Ovary (tissue), 9 donors: ENCODE data around the gene CSNK2A1. TPM values are rescaled to one million over a fixed set of nuclear protein-coding genes. Genes with fewer than 3 reads are reported as not detected.

Source experiments
- DNase-seq, 5 donors: peaks; one replicate each; pipeline ENCODE4 v3.0.0-alpha.2; 2019 to 2020
- H3K27ac ChIP-seq, 2 donors: fragments of 200-600 bp; one replicate each; pipeline versions ENCODE4 v1.5.1 to v1.8.0; 2019 to 2022
- H3K27me3 ChIP-seq: fragments of 200-600 bp; one replicate; pipeline ENCODE4 v1.8.0; 2022
- H3K36me3 ChIP-seq: fragments of 200-600 bp; sonication (generic); one replicate; pipeline ENCODE4 v1.5.1; 2019
- H3K4me1 ChIP-seq: one replicate; pipeline ENCODE4 v1.8.1; 2013; ENCODE audit warnings: mild to moderate bottlenecking, moderate library complexity; ENCODE audit not compliant: insufficient read depth
- H3K4me3 ChIP-seq: fragments of 200-600 bp; sonication (generic); one replicate; pipeline ENCODE4 v1.5.1; 2017
- H3K9me3 ChIP-seq, 2 donors: fragments of 200-600 bp in 1 of 2; sonication (generic) in 1 of 2; one replicate each; pipeline versions ENCODE4 v1.5.1 to v1.8.1; 2013 to 2019; ENCODE audit warnings: mild to moderate bottlenecking in 1 of 2, moderate library complexity in 1 of 2
- CTCF ChIP-seq, 3 donors: fragments of 450-650 bp in 2 of 3; fragments of 200-600 bp in 1 of 3; IDR thresholded peaks; one replicate each; pipeline versions ENCODE4 v1.5.1 to v1.8.0; 2016 to 2022; ENCODE audit warnings: antibody characterized with exemption in 3 of 3, mild to moderate bottlenecking in 1 of 3
- EP300 ChIP-seq: sonication (generic); formaldehyde crosslinking; IDR thresholded peaks from one replicate; pipeline ENCODE4 v1.6.1; 2017; ENCODE audit warnings: antibody characterized with exemption
- POLR2A ChIP-seq: fragments of 450-650 bp; IDR thresholded peaks from one replicate; pipeline ENCODE4 v1.6.1; 2017; ENCODE audit warnings: antibody characterized with exemption, mild to moderate bottlenecking, moderate library complexity
- whole genome bisulfite sequencing, 3 donors: extraction: QIAGEN DNeasy Blood & Tissue Kit in 1 of 3; methylation state at CpG; one replicate each; pipeline versions ENCODE4 v1.1.5 to v1.1.7; 2013 to 2017; 5-methylcytosine and 5-hydroxymethylcytosine counted together
- intact Hi-C, 4 donors: fragments of 100-400 bp; cut with DNase I; formaldehyde crosslinking; loops; one replicate each; pipeline versions ENCODE4 v1.11.0 to v1.15.1; 2022 to 2023
- polyA plus RNA-seq, 2 donors: library from polyadenylated mRNA; stranded (reverse); fragments of 200-250 nt in 1 of 2; fragments of 350-450 nt in 1 of 2; fragmentation: Illumina TruSeq in 1 of 2; extraction: RNeasy Lipid Tissue Mini Kit (QIAGEN cat#74804) in 1 of 2; gene quantifications; one replicate each; pipeline ENCODE4 v1.2.3, GENCODE V29; 2013 to 2014
- total RNA-seq, 7 donors: library from RNA; depleted of rRNA in 2 of 7; stranded (reverse); fragments of >200 nt in 2 of 7; fragmentation: NEBNext Ultra II Directional in 3 of 7; extraction: Animal tissue kit (Norgen Biotek cat#: 25700) in 3 of 7; gene quantifications; one replicate each; pipeline versions ENCODE4 v1.1.0 to v1.2.4, GENCODE V29; 2016 to 2023
- donor health status: DM: no; HTN: no; CAD: no; lungs with moderate emphysema.
- donor health status: DM: no; HTN: no; CAD: no.
- donor health status: Bipolar disorder and iron deficiency.
- donor health status: DM: yes; HTN: yes; CAD: no.
- donor health status: DM: no; HTN: no; CAD: no.
- donor health status: DM: yes; HTN: yes; CAD: no.

The CSNK2A1 gene
- total and polyA plus RNA-seq, 9 donors, result 35.8 to 145 (median 95.7) TPM

- no peaks in the 10 kb centered on the region for H3K9me3 ChIP-seq
- intact Hi-C loops, result no loop called here
- no peaks in the 10 kb centered on the region for H3K4me1 ChIP-seq
- DNase-seq, result no peak
- no peaks in the 10 kb centered on the region for H3K27me3 ChIP-seq
- TF ChIP-seq CTCF (IDR thresholded peaks at IDR 0.05), result no peak
- no peak for TF ChIP-seq EP300
- TF ChIP-seq POLR2A, result no peak
- no peaks in the 10 kb centered on the region for H3K36me3 ChIP-seq
- 72% methylated on average over 21 of the region's 21 CpGs for WGBS, 3 donors
- no peak overlapping the region for H3K4me3 ChIP-seq
- no peak overlapping the region for H3K27ac ChIP-seq
Measured at GRCh38 chr20:430091-430999, 113.2 kb downstream of the CSNK2A1 start.

GRCh38 chr20:428658-429200 is 114.9 kb downstream of the CSNK2A1 start:
- intact Hi-C loops, result no loop called here
- WGBS, 3 donors, result 84 to 88% (median 84%) methylated on average over 14 of the region's 14 CpGs
- Histone ChIP-seq H3K27ac (no peak overlapping the region), H3K4me1 (no peaks in the 10 kb centered on the region), H3K27me3 (no peaks in the 10 kb centered on the region), H3K9me3 (no peaks in the 10 kb centered on the region), H3K36me3 (no peaks in the 10 kb centered on the region), H3K4me3 (no peak overlapping the region)
- DNase-seq, result no peak
- no peak for TF ChIP-seq CTCF (IDR thresholded peaks at IDR 0.05)
- TF ChIP-seq EP300, result no peak

DNA sequence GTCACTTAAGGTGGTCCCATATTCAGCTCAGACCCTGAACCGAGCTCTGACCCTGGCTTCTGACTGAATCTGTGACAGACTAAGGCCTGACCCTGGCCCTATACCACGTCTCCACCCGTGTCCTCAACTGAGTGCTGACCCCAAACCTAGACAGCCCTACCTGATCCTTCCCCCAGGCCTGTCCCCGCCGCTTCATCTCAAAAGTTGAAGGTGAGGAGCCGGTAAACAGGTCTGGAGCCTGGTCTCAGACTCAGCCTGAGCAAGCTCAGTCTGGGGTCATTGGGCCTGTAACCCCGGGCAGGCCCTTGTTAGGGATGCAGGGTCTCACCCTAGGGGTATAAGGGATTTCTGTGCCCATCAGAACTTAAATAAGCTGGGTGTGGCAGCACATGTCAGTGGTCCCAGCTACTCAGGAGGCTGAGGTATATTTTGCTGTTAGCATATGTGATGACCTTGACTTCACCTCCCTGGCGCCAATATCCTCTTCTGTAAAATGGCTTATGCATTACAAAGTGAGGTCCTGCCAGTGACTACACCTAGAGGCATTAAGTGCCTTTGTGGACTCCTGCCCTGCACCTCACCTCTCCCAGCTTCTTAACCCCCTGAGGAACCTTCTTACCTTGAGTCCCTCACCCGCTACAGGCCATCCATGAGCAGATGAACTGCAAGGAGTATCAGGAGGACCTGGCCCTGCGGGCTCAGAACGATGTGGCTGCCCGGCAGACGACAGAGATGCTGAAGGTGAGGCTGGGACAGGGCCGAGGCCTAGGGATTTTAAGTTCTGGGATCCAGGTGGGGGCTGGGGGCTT is 115.5 kb downstream of the CSNK2A1 start:
- no peaks in the 10 kb centered on the region for H3K4me1 ChIP-seq
- no peak for DNase-seq
- TF ChIP-seq CTCF (IDR thresholded peaks at IDR 0.05), result no peak
- no peak for TF ChIP-seq EP300
- TF ChIP-seq POLR2A, result no peak
- H3K36me3 ChIP-seq, result no peaks in the 10 kb centered on the region
- 90 to 94% (median 91%) methylated on average over 14 of the region's 14 CpGs for WGBS, 3 donors
- intact Hi-C loops, result no loop called here
- no peak overlapping the region for H3K4me3 ChIP-seq
- H3K9me3 ChIP-seq, result no peaks in the 10 kb centered on the region
- no peak overlapping the region for H3K27ac ChIP-seq
- H3K27me3 ChIP-seq, result no peaks in the 10 kb centered on the region

DNA sequence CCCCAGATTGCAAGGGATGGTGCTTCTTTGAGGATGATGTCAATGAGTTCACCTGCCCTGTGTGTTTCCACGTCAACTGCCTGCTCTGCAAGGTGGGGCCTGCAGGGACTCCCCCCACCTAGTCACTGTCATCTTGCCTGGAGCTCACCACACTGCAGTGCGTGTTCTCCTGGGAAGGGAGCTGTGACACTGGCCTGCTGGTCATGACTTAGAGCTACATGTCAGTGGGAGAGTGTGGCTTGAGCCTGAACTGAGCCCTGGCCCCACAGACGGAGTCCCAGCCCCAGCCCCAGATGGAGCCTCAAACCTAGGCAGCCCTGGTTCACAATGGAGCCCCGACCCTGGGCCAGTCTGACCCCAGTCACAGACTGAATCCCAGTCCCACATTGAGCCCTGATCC is 116.2 kb downstream of the CSNK2A1 start:
- Histone ChIP-seq H3K27me3 (no peaks in the 10 kb centered on the region), H3K27ac (no peak overlapping the region), H3K4me3 (no peak overlapping the region), H3K36me3 (no peaks in the 10 kb centered on the region), H3K9me3 (no peaks in the 10 kb centered on the region), H3K4me1 (no peaks in the 10 kb centered on the region)
- no peak for DNase-seq
- intact Hi-C loops, result no loop called here
- WGBS, 3 donors, result 81 to 94% (median 88%) methylated on average over 3 to 4 of the region's 4 CpGs
- no peak for TF ChIP-seq POLR2A
